Vagina (tissue), 2 donors: ENCODE data around the gene SLC16A6. TPM values are rescaled to one million over a fixed set of nuclear protein-coding genes. Genes with fewer than 3 reads are reported as not detected.
"Not testable (repeated sequence)": the region's sequence is repeated elsewhere in the genome, so short reads cannot be mapped to it uniquely, and the experiment has no call there.

Experiments used
- DNase-seq, 2 donors: peaks; one replicate each; pipeline ENCODE4 v3.0.0-alpha.2; 2017; ENCODE audit errors: extremely low spot score in 2 of 2
- H3K27ac ChIP-seq: fragments of 200-600 bp; sonication (generic); one replicate; pipeline ENCODE4 v1.5.1; 2019
- H3K27me3 ChIP-seq: fragments of 200-600 bp; sonication (generic); one replicate; pipeline ENCODE4 v1.5.1; 2019
- H3K36me3 ChIP-seq, 2 donors: fragments of 200-600 bp; sonication (generic); one replicate each; pipeline ENCODE4 v1.5.1; 2017 to 2019
- H3K4me1 ChIP-seq: fragments of 200-600 bp; sonication (generic); one replicate; pipeline ENCODE4 v1.5.1; 2019
- H3K4me3 ChIP-seq, 2 donors: fragments of 200-600 bp; sonication (generic); 1 replicate in 1 of 2; 2 replicates in 1 of 2; pipeline ENCODE4 v1.5.1; 2016 to 2019
- H3K9me3 ChIP-seq: fragments of 200-600 bp; sonication (generic); one replicate; pipeline ENCODE4 v1.5.1; 2019
- CTCF ChIP-seq, 3 experiments: fragments of 450-650 bp in 2 of 3; fragments of 200-600 bp in 1 of 3; sonication (generic) in 1 of 3; IDR thresholded peaks; one replicate each; pipeline ENCODE4 v1.5.1; 2017 to 2019; ENCODE audit warnings: antibody characterized with exemption in 3 of 3, mild to moderate bottlenecking in 2 of 3, moderate library complexity in 2 of 3
- POLR2A ChIP-seq, 2 donors: fragments of 450-650 bp; IDR thresholded peaks; one replicate each; pipeline ENCODE4 v1.6.1; 2017; ENCODE audit warnings: antibody characterized with exemption in 2 of 2, mild to moderate bottlenecking in 2 of 2, moderate library complexity in 2 of 2
- POLR2AphosphoS5 ChIP-seq, 2 donors: sonication (generic); formaldehyde crosslinking; IDR thresholded peaks; one replicate each; pipeline ENCODE4 v1.9.0; 2017; ENCODE audit warnings: antibody characterized with exemption in 2 of 2, mild to moderate bottlenecking in 2 of 2, low read depth in 1 of 2; ENCODE audit not compliant: insufficient read depth in 1 of 2
- intact Hi-C: fragments of 100-400 bp; cut with DNase I; formaldehyde crosslinking; loops from one replicate; pipeline ENCODE4 v1.15.1; 2023
- total RNA-seq: library from RNA; depleted of rRNA; stranded (reverse); fragments of >200 nt; gene quantifications from one replicate; pipeline ENCODE4 v1.2.3, GENCODE V29; 2016

The SLC16A6 gene
- total RNA-seq, 1 donor from 2014 or later, result 2.7 TPM

GRCh38 chr17:68255731-68256538 is 35.0 kb downstream of the SLC16A6 start:
- Histone ChIP-seq H3K36me3 (peaks cover 0 to 26% of the 10 kb centered on the region in 2 donors), H3K9me3 (no peaks in the 10 kb centered on the region), H3K27ac (no peak overlapping the region), H3K27me3 (no peaks in the 10 kb centered on the region), H3K4me3 (no peak overlapping the region), H3K4me1 (peaks cover 6% of the 10 kb centered on the region)
- intact Hi-C loops, result no loop called here
- no peak for TF ChIP-seq CTCF (IDR thresholded peaks at IDR 0.05)
- TF ChIP-seq POLR2AphosphoS5 (IDR thresholded peaks at IDR 0.05; ENCODE audit: insufficient read depth in 1 of 2, low read depth in 1 of 2), result no peak
- DNase-seq, result no peak

GRCh38 chr17:68255151-68255550 is 35.8 kb downstream of the SLC16A6 start:
- TF ChIP-seq POLR2AphosphoS5 (IDR thresholded peaks at IDR 0.05; ENCODE audit: insufficient read depth in 1 of 2, low read depth in 1 of 2) (no peak), CTCF (IDR thresholded peaks at IDR 0.05) (no peak), POLR2A (IDR thresholded peaks at IDR 0.05) (no peak)
- DNase-seq, result no peak
- Histone ChIP-seq H3K4me3 (no peak overlapping the region), H3K36me3 (peaks cover 0 to 30% of the 10 kb centered on the region in 2 donors), H3K27ac (no peak overlapping the region), H3K27me3 (no peaks in the 10 kb centered on the region), H3K9me3 (no peaks in the 10 kb centered on the region), H3K4me1 (peaks cover 6% of the 10 kb centered on the region)
- intact Hi-C loops, result no loop called here

GRCh38 chr17:68253426-68253825 is 37.5 kb downstream of the SLC16A6 start:
- DNase-seq, H3K27ac ChIP-seq, H3K9me3 ChIP-seq, H3K27me3 ChIP-seq, intact Hi-C loops, H3K4me3 ChIP-seq: not testable (repeated sequence)
- Histone ChIP-seq H3K36me3 (peaks cover 0 to 30% of the 10 kb centered on the region in 2 donors), H3K4me1 (peaks cover 15% of the 10 kb centered on the region)

- Histone ChIP-seq H3K36me3 (peaks cover 0 to 15% of the 10 kb centered on the region in 2 donors), H3K27me3 (no peaks in the 10 kb centered on the region), H3K27ac (peak overlapping the region; percentile 99), H3K4me1 (peaks cover 23% of the 10 kb centered on the region), H3K4me3 (no peak overlapping the region), H3K9me3 (no peaks in the 10 kb centered on the region)
- DNase-seq, result no peak
- no peak for TF ChIP-seq CTCF (IDR thresholded peaks at IDR 0.05)
- no peak for TF ChIP-seq POLR2A (IDR thresholded peaks at IDR 0.05)
- no peak for TF ChIP-seq POLR2AphosphoS5 (IDR thresholded peaks at IDR 0.05; ENCODE audit: insufficient read depth in 1 of 2, low read depth in 1 of 2)
- intact Hi-C loops, result loop anchor here (5.0 kb wide), 1 partner anchor 208 kb away; the partner anchor contains the start of gene WIPI1
Observed at GRCh38 chr17:68249354-68249765, 41.6 kb downstream of the SLC16A6 start.

GRCh38 chr17:68248891-68249290 is 42.0 kb downstream of the SLC16A6 start:
- Histone ChIP-seq H3K27me3 (no peaks in the 10 kb centered on the region), H3K27ac (peak overlapping the region; percentile 99), H3K4me1 (peaks cover 23% of the 10 kb centered on the region), H3K9me3 (no peaks in the 10 kb centered on the region), H3K4me3 (peak overlapping the region; percentile 91 to 96), H3K36me3 (peaks cover 0 to 15% of the 10 kb centered on the region in 2 donors)
- intact Hi-C loops, result loop anchor here (5.0 kb wide), 1 partner anchor 208 kb away; the partner anchor contains the start of gene WIPI1
- DNase-seq, result no peak
- TF ChIP-seq POLR2A (IDR thresholded peaks at IDR 0.05) (no peak), CTCF (IDR thresholded peaks at IDR 0.05) (no peak), POLR2AphosphoS5 (IDR thresholded peaks at IDR 0.05; ENCODE audit: insufficient read depth in 1 of 2, low read depth in 1 of 2) (no peak)
